GM06990 (cell line): ENCODE results near the gene FKBP7.

ENCODE experiments used
- DNase-seq: peaks from one replicate; pipeline ENCODE4 v3.0.0-alpha.2; 2011; ENCODE audit not compliant: insufficient read length; ENCODE audit errors: extremely low read depth
- H3K27me3 ChIP-seq: replicated peaks from 2 replicates; pipeline ENCODE4 v1.6.0; 2011; ENCODE audit warnings: low read length; ENCODE audit not compliant: control insufficient read depth, insufficient read depth
- H3K36me3 ChIP-seq: 2 replicates; pipeline ENCODE4 v1.5.1; 2011; ENCODE audit warnings: low read length; ENCODE audit not compliant: control insufficient read depth, insufficient read depth
- H3K4me3 ChIP-seq: replicated peaks from 2 replicates; pipeline ENCODE4 v1.5.1; 2011; ENCODE audit warnings: low read depth, mild to moderate bottlenecking, control low read depth, low read length
- TF ChIP-seq, protein P1 (sequence below): IDR thresholded peaks from 2 replicates; pipeline ENCODE4 v1.5.1; 2011; ENCODE audit warnings: low read length, control low read depth, mild to moderate bottlenecking, inconsistent platforms; ENCODE audit not compliant: insufficient read depth, poor library complexity, severe bottlenecking

FKBP7 gene

DNA sequence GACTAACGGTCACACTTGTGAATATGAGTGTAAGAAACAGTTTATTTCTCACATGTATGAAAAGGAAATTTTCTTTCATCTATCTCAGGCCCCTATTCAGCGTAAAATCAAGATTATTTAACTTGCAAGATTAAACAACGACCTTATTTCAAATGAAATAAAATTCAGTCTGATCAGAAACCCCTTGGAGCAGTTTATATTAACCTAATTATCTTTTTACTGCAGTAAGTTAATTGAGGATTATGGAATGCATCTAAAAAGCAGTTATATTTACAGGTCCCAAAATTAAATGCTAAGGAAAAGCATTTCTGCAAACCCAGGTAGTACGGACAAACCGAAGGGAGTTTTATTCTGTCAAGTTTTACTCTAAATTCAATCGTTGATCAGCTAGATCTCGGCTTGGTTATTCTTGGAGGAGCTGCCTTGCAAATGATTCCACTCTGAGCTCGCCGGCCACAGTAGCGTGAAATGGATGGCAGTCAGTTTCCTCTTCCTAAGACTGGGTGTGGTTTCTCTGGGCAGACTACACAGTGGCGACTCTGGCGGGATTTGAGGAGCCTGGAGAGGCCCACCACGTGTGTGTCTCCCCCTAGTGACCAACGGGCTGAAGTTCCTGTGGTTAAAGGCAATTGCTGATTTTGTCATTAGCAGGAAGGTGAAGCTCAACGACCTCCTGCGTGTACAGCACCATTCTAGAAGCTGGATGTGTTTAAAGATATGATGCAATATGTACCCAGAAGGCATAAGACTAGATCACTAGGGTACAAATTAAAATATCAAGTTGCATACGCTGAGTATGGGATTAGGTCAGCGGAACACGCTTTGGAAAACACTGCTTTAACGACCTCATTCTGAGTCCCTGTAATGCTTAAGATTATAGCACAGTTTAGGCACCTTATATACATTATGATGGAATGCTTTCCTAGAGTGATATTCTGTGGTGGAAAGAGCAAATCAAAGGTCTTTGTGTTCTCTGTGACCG is 63.8 kb downstream of the FKBP7 start:
- peak; percentile 79 for DNase-seq
- H3K27me3 ChIP-seq: no peaks in the 10 kb centered on the region
- H3K36me3 ChIP-seq: no peaks in the 10 kb centered on the region; the same call in 1 of the 2 replicates
- TF ChIP-seq, protein P1, sequence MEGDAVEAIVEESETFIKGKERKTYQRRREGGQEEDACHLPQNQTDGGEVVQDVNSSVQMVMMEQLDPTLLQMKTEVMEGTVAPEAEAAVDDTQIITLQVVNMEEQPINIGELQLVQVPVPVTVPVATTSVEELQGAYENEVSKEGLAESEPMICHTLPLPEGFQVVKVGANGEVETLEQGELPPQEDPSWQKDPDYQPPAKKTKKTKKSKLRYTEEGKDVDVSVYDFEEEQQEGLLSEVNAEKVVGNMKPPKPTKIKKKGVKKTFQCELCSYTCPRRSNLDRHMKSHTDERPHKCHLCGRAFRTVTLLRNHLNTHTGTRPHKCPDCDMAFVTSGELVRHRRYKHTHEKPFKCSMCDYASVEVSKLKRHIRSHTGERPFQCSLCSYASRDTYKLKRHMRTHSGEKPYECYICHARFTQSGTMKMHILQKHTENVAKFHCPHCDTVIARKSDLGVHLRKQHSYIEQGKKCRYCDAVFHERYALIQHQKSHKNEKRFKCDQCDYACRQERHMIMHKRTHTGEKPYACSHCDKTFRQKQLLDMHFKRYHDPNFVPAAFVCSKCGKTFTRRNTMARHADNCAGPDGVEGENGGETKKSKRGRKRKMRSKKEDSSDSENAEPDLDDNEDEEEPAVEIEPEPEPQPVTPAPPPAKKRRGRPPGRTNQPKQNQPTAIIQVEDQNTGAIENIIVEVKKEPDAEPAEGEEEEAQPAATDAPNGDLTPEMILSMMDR: peak; percentile 90
- peak overlapping the region; percentile 79 for H3K4me3 ChIP-seq
